ENCODE data around the gene ZXDC. TPM values are rescaled to one million over a fixed set of nuclear protein-coding genes. Genes with fewer than 3 reads are reported as not detected.

Gene ZXDC
- polyA plus RNA-seq, 1 donor (not counting 4 experiments of a cell fraction or from before 2014, with no cell fraction given), result 10.7 TPM

- Histone ChIP-seq H3K27ac (ENCODE audit: control insufficient read depth, insufficient read depth, low read length) (no peak overlapping the region), H3K4me3 (ENCODE audit: control insufficient read depth in 2 of 3, extremely low read depth in 1 of 3, insufficient read depth in 2 of 3, low read depth in 1 of 3, low read length in 3 of 3) (no peak overlapping the region), H3K4me1 (ENCODE audit: control insufficient read depth, extremely low read depth, insufficient read depth, low read length) (no peaks in the 10 kb centered on the region), H3K9me3 (ENCODE audit: control insufficient read depth, low read depth, low read length) (no peaks in the 10 kb centered on the region), H3K27me3 (ENCODE audit: control insufficient read depth, extremely low read depth, insufficient read depth, low read length) (no peaks in the 10 kb centered on the region), H3K4me2 (ENCODE audit: control insufficient read depth, extremely low read depth, insufficient read depth, low read depth, low read length) (no peak overlapping the region), H3K9ac (ENCODE audit: control insufficient read depth, extremely low read depth, insufficient read depth, low read length) (no peak overlapping the region), H4K20me1 (ENCODE audit: control insufficient read depth, extremely low read depth, insufficient read depth, low read length) (peaks cover 8% of the 10 kb centered on the region), H2AFZ (ENCODE audit: control insufficient read depth, low read length) (no peak overlapping the region), H3K79me2 (ENCODE audit: control insufficient read depth, insufficient read depth, low read length) (peaks cover 9% of the 10 kb centered on the region), H3K36me3 (ENCODE audit: control insufficient read depth in 2 of 2, extremely low read depth in 1 of 2, insufficient read depth in 2 of 2, low read length in 2 of 2) (peaks cover 27 to 32% of the 10 kb centered on the region in 2 experiments), H3K9me1 (ENCODE audit: control insufficient read depth, extremely low read depth, insufficient read depth, low read length) (no peaks in the 10 kb centered on the region)
- dilution Hi-C loops (cut with MboI; ENCODE audit: extremely low pct_ligation_motif_present, low sequenced_read_pairs), result no loop called here
- TF ChIP-seq CTCF (optimal IDR thresholded peaks at IDR 0.05 in 1 of 3, IDR thresholded peaks at IDR 0.05 in 1 of 3, conservative IDR thresholded peaks at IDR 0.05 in 1 of 3; ENCODE audit: extremely low read depth in 1 of 3, insufficient read depth in 2 of 3, low read length in 3 of 3) (no peak), EZH2 (IDR thresholded peaks at IDR 0.05; ENCODE audit: low read length) (no peak)
- FAIRE-seq (no peak), DNase-seq (ENCODE audit: low read depth, low spot score) (no peak)
Measured at GRCh38 chr3:126454025-126454424, 21.7 kb downstream of the ZXDC start.

- H2AFZ ChIP-seq (ENCODE audit: control insufficient read depth, low read length), result no peak overlapping the region
- no peak overlapping the region for H3K9ac ChIP-seq (ENCODE audit: control insufficient read depth, extremely low read depth, insufficient read depth, low read length)
- TF ChIP-seq CTCF (optimal IDR thresholded peaks at IDR 0.05 in 1 of 3, IDR thresholded peaks at IDR 0.05 in 1 of 3, conservative IDR thresholded peaks at IDR 0.05 in 1 of 3; ENCODE audit: extremely low read depth in 1 of 3, insufficient read depth in 2 of 3, low read length in 3 of 3), result no peak
- TF ChIP-seq EZH2 (IDR thresholded peaks at IDR 0.05; ENCODE audit: low read length), result no peak
- peaks cover 7% of the 10 kb centered on the region for H3K79me2 ChIP-seq (ENCODE audit: control insufficient read depth, insufficient read depth, low read length)
- H3K4me2 ChIP-seq (ENCODE audit: control insufficient read depth, extremely low read depth, insufficient read depth, low read depth, low read length), result no peak overlapping the region
- no peak overlapping the region for H3K4me3 ChIP-seq (ENCODE audit: control insufficient read depth in 2 of 3, extremely low read depth in 1 of 3, insufficient read depth in 2 of 3, low read depth in 1 of 3, low read length in 3 of 3)
- peaks cover 4% of the 10 kb centered on the region for H4K20me1 ChIP-seq (ENCODE audit: control insufficient read depth, extremely low read depth, insufficient read depth, low read length)
- no peaks in the 10 kb centered on the region for H3K4me1 ChIP-seq (ENCODE audit: control insufficient read depth, extremely low read depth, insufficient read depth, low read length)
- H3K9me1 ChIP-seq (ENCODE audit: control insufficient read depth, extremely low read depth, insufficient read depth, low read length), result no peaks in the 10 kb centered on the region
- no peak for FAIRE-seq
- dilution Hi-C loops (cut with MboI; ENCODE audit: extremely low pct_ligation_motif_present, low sequenced_read_pairs), result no loop called here
- peaks cover 28 to 32% of the 10 kb centered on the region in 2 experiments for H3K36me3 ChIP-seq (ENCODE audit: control insufficient read depth in 2 of 2, extremely low read depth in 1 of 2, insufficient read depth in 2 of 2, low read length in 2 of 2)
- no peak for DNase-seq (ENCODE audit: low read depth, low spot score)
- no peaks in the 10 kb centered on the region for H3K27me3 ChIP-seq (ENCODE audit: control insufficient read depth, extremely low read depth, insufficient read depth, low read length)
- no peaks in the 10 kb centered on the region for H3K9me3 ChIP-seq (ENCODE audit: control insufficient read depth, low read depth, low read length)
- H3K27ac ChIP-seq (ENCODE audit: control insufficient read depth, insufficient read depth, low read length), result no peak overlapping the region
Measured at GRCh38 chr3:126452213-126452612, 23.5 kb downstream of the ZXDC start.

Data from keratinocyte (primary cell).